Measurements from ENCODE around the gene SLFN11.
A peak's percentile ranks its signal among the peaks of the same experiment; 100 is the strongest.
"Not testable (repeated sequence)": the region's sequence is repeated elsewhere in the genome, so short reads cannot be mapped to it uniquely, and the experiment has no call there.

The SLFN11 gene, protein sequence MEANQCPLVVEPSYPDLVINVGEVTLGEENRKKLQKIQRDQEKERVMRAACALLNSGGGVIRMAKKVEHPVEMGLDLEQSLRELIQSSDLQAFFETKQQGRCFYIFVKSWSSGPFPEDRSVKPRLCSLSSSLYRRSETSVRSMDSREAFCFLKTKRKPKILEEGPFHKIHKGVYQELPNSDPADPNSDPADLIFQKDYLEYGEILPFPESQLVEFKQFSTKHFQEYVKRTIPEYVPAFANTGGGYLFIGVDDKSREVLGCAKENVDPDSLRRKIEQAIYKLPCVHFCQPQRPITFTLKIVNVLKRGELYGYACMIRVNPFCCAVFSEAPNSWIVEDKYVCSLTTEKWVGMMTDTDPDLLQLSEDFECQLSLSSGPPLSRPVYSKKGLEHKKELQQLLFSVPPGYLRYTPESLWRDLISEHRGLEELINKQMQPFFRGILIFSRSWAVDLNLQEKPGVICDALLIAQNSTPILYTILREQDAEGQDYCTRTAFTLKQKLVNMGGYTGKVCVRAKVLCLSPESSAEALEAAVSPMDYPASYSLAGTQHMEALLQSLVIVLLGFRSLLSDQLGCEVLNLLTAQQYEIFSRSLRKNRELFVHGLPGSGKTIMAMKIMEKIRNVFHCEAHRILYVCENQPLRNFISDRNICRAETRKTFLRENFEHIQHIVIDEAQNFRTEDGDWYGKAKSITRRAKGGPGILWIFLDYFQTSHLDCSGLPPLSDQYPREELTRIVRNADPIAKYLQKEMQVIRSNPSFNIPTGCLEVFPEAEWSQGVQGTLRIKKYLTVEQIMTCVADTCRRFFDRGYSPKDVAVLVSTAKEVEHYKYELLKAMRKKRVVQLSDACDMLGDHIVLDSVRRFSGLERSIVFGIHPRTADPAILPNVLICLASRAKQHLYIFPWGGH

DNA sequence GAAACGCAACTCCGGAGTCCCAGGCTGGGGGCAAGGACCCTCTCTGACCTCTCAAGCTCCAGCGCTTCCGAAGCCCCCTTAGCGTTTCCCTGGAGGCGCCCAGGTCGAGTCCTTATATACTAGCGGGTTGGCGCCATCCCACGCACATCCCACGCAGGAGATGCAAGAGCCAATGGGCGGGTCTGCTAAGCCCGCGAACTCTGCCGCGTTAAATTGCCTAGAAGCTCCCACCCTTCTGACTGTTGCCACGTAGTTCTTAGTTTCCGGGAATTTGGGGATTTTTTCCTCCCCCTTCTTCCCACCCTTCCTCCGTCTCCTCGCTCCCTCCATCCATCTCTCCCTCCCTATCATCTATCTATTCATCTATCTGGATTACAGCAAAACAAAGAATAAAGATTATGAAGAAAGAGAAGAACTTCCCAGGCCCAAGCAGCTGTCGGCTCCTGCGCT, at the start of gene SLFN11:
Gene SLFN11, minus strand, starts transcription at position 88 of the 450 bp plus-strand sequence. CDS start 9,814 bp downstream, outside the sequence.
- DNase-seq = peak; percentile 97

DNA sequence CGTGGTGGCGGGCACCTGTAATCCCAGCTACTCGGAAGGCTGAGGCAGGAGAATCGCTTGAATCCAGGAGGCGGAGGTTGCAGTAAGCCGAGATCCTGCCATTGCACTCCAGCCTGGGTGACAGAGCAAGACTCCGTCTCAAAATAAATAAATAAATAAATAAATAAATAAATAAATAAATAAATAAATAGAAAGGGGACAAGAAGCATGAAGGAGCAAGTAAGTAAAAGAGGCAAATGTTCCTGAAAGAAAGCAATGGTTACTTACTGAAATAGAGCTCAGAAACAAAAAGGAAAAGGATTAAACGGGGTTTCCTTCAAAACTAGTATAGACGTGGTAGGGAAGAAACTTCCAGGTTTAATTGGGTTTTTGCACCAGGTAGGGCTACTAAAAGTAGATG, 47.6 kb upstream of the SLFN11 start:
- not testable (repeated sequence) for DNase-seq

DNA sequence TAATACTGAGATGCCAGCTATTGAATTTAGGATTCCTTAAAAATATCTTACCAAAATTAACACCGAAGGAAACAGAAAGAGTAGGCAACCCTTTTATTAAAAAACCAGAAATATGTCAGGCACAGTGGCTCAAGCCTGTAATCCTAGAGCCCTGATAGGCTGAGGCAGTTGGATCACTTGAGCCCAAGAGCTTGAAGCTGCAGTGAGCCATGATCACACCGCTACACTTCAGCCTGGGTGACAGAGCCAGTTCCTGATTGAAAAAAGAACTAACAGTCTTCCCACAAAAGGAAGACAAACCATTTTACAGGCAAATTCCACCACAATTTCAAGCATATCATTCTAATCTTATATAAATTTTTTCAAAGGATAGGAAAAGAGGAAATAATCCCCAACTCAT, 43.2 kb upstream of the SLFN11 start:
- no peak for DNase-seq

DNA sequence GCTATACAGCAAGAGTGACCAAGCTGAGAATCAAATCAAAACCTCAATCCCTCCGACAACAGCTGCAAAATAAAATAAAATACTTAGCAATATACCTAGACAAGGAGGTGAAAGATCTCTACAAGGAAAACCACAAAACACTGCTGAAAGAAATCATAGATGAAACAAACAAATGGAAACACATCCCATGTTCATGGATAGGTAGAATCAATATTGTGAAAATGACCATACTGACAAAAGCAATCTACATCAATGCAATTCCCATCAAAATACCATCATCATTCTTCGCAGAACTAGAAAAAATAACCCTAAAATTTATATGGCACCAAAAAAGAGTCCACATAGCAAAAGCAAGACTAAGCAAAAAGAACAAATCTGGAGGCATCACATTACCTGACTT, 41.3 kb upstream of the SLFN11 start:
- not testable (repeated sequence) for DNase-seq

DNA sequence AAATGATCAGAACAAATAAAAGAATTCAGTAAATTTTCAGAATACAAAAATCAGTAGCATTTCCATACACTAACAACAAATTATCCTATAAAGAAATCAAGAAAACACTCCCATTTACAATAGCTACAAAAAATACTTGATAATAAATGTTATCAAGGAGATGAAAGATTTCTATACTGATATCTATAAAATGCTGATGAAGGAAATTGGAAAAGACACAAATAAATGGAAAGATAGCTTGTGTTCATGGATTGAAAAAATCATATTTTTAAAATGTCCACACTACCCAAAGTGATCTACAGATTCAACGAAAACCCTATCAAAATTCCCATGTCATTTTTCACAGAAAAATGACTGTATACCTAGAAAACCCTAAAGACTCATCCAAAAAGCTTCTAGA, 40.8 kb upstream of the SLFN11 start:
- no peak for DNase-seq

DNA sequence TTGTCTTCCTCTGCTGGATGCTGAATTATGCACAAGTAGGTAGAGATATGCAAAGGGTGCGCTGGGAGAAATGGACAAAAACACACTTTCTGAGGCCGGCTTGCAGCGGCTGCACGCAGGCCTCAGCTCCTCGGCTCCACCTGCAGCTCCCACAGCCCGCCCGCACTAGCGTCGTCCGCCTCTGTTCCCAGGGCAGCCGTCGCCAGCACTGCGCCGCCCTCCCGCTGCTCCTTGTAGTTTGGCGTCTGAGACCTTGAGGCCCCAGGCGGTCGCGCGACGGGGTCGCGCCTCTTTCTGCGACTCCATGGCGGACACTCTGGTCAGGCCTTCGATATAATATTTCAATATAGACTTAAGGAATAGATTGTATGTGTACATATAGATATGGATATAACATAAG, 34.1 kb upstream of the SLFN11 start:
- DNase-seq = no peak

DNA sequence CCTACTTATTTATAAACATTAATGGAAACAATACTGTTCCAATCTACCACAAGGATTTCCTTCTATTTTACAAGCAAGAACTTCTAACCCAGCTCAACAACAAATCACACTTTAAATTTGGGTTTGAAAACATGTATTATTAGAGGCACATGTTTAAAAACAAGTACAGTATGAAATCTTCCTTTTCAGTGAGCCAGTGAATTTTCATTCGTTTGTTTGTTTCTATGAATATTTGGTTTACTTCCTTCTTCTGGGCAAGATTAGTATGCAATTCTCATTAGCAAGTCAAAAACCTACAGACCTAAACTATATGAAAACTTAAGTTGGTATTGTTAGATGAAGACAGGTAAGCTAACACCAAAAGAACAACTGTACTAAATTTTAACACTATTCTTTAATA, 33.1 kb upstream of the SLFN11 start:
- DNase-seq = no peak

DNA sequence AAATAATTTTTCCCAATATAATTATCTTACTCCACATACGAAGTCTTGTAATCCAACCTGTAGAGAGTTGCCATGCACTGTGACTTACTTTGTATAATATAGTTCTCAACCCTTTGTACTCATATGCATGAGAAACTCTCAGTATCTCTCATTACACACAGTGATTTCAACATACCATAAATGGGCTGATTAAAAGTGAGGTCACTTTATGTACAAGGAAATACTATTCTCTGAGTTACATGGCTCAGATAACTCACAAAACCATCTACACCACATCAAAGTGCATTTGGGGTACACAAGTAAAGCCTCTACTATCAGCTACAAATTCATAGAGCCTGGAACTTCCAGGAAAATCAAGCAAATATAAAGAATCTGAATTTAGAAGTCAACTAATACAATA, 30.9 kb upstream of the SLFN11 start:
- no peak for DNase-seq

DNA sequence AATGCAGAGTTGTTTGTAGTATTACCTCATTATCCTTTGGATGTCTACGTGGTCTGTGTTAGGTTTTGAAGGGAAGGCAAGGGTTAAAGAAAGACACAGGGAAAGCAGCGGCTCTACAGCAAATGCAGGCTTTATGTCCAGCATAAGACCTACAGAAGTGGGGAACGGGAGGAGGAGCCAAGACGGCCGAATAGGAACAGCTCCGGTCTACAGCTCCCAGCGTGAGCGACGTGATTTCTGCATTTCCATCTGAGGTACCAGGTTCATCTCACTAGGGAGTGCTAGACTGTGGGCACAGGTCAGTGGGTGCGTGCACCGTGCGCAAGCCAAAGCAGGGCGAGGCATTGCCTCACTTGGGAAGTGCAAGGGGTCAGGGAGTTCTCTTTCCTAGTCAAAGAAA, 20.4 kb upstream of the SLFN11 start:
- not testable (repeated sequence) for DNase-seq

DNA sequence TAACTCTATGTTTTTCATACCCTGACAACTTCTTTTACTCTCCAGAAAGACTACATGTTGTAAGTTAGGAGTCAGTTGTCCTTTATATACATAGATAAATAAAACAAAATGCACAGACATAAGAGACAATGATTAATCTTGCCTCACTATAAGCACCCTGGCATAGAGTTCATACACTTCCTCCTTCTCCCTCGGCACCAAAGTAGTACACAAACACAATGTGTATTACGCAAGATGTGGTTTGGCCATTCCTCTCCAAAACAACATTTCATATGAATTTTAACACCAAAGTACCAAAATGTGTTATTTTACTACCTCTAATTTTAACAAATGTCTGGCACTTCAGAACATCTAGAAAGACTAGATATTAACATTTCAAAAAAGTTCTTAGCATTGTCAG, 17.2 kb upstream of the SLFN11 start:
- no peak for DNase-seq

DNA sequence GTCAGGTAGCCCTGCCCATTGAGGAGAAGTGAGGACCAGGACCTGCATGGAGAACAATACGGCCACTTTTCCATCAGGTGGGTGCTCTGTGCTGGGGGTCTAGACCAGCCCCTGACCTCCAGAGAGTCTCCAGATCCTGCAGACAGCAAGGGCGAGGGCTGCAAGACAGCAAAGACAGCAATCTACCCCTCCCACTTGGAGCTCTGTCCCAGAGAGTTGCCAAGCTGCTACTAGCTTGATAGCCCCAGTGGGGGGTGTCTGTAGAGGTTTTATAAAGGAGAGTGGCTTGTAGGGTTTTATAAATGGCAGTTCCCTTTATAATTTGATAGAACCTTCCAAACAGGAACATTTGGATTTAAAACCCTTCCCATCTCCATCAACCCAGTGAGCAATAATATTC, 16.7 kb upstream of the SLFN11 start:
- no peak for DNase-seq

DNA sequence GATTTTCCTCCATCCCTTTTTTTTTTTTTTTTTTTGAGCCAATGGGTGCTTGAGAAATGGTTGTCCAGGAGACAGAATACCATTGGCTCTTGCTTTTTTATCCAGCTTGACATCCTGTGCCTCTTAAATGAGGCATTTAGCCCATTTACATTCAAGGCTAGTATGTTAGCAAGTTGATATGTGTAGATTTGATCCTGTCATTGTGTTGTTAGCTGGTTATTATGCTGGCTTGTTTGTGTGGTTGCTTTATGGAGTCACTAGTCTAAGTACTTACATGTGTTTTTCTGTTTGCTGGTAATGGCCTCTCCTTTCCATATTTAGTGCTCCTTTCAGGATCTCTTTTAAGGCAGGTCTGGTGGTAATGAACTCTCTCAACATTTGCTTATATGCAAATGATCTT, 14.1 kb upstream of the SLFN11 start:
- DNase-seq = no peak

DNA sequence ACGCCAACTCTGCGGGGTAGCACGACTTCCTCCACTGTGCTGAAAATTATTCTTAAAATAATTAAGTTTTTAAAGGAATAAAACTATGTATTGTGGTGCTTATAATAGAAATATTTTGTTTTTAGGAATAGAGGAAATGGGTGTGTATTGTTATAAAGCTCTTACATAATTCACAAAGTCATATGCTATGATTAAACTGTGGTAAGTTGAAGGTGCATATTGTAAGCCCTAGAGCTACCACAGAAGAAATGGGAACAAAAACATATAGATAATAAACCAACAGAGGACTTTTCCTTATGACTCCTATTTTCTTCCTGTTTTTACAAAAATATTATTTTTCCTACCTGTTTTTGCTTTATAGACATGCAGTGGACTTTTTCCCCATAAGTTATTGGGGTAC, 4.3 kb upstream of the SLFN11 start:
- no peak for DNase-seq

DNA sequence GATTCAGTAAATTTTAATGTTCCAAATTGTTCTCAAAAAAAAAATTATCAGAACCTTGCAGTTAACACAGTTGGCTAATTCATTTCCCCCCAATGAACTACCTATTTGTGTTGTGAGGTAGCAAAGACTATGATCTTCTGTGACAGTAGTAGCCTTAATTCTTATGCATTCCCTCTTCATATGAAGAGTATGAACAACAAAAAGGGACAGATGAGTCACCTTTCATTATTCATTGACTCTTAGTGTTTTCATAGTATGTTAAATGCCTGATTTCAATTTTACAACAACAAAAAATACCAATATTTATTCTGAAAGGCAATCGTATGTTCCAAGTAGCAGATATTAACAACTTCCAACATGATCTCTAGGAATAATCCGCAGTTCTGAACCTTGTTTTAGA, 3.6 kb upstream of the SLFN11 start:
- DNase-seq = no peak

DNA sequence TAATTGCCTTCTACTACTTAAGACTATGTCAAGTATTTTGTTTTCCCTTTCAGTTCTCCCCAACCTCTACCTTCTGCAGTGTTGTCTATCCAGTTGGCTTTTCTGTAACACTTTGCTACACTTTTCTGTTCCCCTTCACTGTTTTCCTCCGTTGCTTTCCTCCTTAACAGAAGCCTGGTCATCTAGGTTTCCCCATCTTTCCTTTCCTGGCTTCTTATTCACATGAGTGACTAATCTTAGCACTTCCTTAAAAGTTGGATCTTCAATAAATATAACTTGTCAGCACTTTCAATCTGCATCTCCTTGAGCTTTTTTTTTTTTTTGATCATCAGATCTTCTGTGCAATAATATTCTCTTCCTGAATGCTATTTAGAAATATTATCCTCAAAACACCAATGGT, 2.8 kb upstream of the SLFN11 start:
- peak; percentile 47 for DNase-seq

DNA sequence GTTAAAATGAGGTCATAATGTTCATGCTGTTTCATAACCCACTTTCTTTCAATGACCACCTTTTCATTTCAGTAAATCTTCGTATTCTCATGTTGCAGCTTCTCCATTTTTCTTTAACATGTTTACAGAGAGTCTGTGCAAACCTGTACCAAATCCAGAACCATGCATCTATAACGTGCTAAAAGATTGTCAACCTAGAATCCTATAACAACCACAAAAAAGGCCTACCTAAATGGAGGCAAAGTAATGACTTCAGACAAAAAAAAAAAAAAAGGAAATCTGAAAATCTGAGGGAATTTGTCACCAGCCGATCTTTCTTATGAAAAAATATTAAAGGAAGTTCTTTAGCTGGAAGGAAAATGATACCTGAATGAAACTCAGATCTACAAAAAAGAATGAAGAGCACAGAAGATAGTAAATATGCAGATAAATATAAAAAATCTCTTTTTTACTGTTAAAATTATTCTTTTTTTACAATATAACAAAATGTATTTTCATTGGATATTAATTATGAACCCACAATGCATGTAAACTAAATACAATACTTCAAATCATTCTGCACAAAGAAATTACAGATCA, 1.4 kb upstream of the SLFN11 start:
- DNase-seq = no peak

DNA sequence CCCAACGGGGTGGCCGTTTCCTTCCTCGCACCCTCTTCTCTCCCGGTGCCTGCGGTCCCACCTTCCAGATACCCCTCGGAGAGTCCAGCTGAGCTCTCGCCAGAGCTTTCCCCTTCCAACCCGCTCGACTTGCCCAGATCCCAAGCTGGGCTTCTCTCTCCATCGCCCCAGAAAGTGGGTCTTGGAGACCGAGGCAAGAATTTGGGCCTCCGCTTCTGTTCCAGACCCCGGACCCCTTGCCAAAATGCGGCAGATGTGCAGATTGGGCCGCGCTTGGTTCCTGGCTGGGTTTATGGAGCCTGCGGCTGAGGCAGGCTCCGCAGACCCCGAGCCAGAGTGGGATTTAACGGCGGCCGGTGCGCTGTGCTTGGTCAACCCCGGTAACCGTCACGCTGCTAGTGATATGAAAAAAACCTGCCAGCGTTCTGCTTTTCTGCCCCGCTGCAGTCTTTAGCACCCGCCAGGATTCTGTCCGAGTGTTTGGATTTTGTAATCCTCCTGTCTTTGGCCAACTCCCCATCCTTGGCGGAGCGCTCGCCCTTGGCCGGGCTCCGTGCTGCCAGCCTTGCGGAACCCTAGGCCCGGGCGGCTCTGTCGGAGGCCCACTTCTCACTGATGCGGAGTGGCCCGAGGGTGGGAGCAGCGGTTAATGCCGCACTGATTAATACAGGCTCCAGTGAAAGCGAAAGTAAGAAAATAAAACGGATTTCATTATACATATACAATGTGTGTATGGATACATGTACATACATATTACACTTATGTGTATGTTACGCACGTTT, 754 bp upstream of the SLFN11 start:
- DNase-seq = peak; percentile 71

DNA sequence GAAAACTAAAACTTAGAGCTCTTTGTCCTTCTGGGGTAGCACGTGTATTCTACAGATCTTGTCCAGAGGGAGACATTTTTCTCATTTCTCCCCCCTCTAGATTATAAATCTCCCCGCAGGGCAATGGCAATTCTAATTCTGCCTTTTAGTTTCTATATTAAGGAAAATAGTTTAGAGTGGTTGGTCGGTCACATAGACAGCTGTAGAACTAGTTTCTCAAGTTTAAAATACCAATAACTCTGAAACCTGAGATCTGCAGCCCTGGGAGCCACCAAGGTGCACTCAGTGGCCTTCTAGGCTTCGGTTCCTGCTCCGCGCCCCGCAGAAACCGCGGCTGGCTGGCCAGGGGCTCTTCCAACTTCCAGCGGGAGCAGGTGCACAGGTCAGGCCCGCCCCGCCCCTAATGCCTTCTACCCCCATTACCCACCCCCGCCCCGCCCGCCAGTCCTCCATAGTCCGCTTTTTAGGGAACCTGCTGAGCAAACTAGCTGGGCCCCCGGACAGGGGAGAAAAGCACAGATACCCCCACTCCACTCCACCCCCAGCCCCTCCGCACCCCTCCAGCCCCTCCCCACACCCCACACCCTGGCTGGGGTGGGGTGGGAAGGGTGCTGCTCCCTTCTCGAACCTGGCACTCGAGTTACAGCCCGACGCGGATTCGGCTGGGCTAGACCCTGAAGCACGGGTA, 431 bp downstream of the SLFN11 start:
- peak; percentile 9 for DNase-seq

DNA sequence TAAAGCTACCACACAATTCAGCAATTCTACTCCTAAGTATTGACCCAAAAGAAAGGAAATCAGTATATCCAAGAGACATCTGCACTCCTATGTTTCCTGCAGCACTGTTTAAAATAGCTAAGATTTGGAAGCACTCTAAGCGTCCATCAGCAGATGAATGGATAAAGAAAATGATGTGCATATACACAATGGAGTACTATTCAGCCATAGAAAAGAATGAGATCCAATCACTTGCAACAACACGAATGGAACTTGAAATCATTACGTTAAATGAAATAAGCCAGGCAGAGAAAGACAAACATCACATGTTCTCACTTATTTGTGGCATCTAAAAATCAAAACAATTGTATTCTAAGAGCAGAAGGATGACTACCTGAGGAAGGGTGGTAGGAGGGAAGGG, 1.5 kb downstream of the SLFN11 start:
- no peak for DNase-seq

DNA sequence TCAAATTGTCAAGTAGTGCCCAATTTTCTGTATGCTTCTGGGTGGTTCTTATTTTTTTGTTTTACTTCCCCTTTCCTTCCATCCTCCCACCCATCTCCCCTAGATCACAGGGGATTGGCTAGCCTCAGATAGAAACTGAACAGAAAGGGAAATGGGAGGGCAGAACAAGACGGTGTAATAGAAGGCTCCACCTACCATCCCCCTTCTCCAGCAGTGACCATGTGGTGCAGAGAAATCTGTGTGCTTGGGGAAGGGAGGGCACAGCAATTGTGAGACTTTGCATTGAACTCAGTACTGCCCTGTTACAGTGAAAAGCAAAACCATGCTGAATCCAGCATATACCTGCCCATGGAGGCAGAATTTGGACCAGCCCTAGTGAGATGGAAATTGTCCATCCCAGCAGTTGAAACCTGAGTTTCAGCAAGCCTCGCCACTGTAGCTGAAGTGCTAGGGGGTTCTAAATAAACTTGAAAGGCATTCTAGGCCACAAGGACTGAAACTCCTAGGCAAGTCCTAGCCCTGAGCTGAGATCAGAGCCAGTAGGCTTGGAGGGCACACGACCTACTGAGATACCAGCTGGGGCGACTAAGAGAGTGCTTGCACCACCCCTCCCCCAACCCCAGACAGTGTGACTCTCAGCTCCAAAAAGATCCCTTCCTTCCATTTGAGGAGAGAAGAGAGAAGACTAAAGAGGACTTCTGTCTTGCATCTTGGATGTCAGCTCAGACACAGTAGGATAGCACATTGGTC, 5.2 kb downstream of the SLFN11 start:
- no peak for DNase-seq

DNA sequence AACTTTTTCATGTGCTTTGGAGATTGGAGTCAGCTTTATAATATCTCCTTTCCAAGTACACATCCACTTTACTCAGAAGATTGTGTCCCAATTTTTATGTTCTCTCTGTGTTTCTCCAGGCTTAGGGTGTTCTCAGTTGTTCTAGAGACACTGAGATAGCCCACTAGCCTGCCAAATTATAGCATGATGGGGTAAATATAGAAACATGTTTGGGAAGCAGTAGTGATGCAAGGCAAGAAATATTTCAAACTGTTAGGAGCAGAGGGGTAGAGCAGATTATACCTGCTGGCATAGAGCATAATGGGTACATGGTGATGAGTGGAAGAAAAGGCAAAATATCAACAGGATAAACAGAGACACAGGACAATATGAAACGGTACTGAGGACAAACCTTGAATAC, 12.4 kb downstream of the SLFN11 start:
- no peak for DNase-seq
